Keratinocyte (primary cell): ENCODE data around the gene DNAJA4.

Experiments
- CTCF ChIP-seq, 3 experiments: IDR thresholded peaks in 1 of 3; conservative IDR thresholded peaks in 1 of 3; optimal IDR thresholded peaks in 1 of 3; 2 replicates in 2 of 3; 3 replicates in 1 of 3; pipeline versions ENCODE3 to v1.5.1; 2011; ENCODE audit warnings: low read length in 3 of 3, mild to moderate bottlenecking in 3 of 3, moderate library complexity in 2 of 3, control low read depth in 1 of 3, inconsistent platforms in 1 of 3; ENCODE audit not compliant: insufficient read depth in 2 of 3; ENCODE audit errors: extremely low read depth in 1 of 3
- EZH2 ChIP-seq: IDR thresholded peaks from one replicate; pipeline ENCODE4 v1.6.1; 2012; ENCODE audit warnings: inconsistent platforms, mild to moderate bottlenecking, low read length, moderate library complexity

- no peak for TF ChIP-seq CTCF (optimal IDR thresholded peaks at IDR 0.05 in 1 of 3, IDR thresholded peaks at IDR 0.05 in 1 of 3, conservative IDR thresholded peaks at IDR 0.05 in 1 of 3; ENCODE audit: extremely low read depth in 1 of 3, insufficient read depth in 2 of 3, low read length in 3 of 3)
- TF ChIP-seq EZH2 = no peak
These were observed 457 bp upstream of the DNAJA4 start for GRCh38 chr15:78263907-78264303.
